Activated CD4-positive, alpha-beta memory T cell treated with anti-CD3 and anti-CD28 coated beads, Interleukin-2, amount 10 ng/mL, durations not matched to agents 7 days and 5 days (primary cell): ENCODE measurements around the gene PDE1A. TPM values are rescaled to one million over a fixed set of nuclear protein-coding genes. Genes with fewer than 3 reads are reported as not detected.
"Not testable (repeated sequence)": the region's sequence is repeated elsewhere in the genome, so short reads cannot be mapped to it uniquely, and the experiment has no call there.

Source experiments
- CTCF ChIA-PET: fragments of 350-600 bp; sonication (Branson Sonifier 250); formaldehyde crosslinking; loops from one replicate; lab custom pipeline; 2021; ENCODE audit warnings: antibody characterized with exemption, inconsistent platforms; lab: Charles Lee
- POLR2A ChIA-PET: fragments of 350-600 bp; sonication (Branson Sonifier 250); formaldehyde crosslinking; loops from one replicate; lab custom pipeline; 2021; ENCODE audit warnings: antibody characterized with exemption; lab: Charles Lee
- DNase-seq: peaks from one replicate; pipeline ENCODE4 v3.0.0-alpha.2; 2020
- H3K27ac Mint-ChIP-seq: one replicate; pipeline ENCODE4 v1.8.0; 2021; ENCODE audit warnings: mild to moderate bottlenecking, mixed read lengths
- H3K27me3 Mint-ChIP-seq: one replicate; pipeline ENCODE4 v1.8.0; 2021; ENCODE audit warnings: mixed read lengths
- H3K36me3 Mint-ChIP-seq: one replicate; pipeline ENCODE4 v1.8.0; 2021; ENCODE audit warnings: low read depth, mixed read lengths
- H3K4me1 Mint-ChIP-seq: one replicate; pipeline ENCODE4 v1.8.0; 2021; ENCODE audit warnings: mixed read lengths
- H3K4me3 Mint-ChIP-seq: one replicate; pipeline ENCODE4 v1.8.0; 2021; ENCODE audit warnings: mild to moderate bottlenecking, mixed read lengths
- H3K9me3 Mint-ChIP-seq: one replicate; pipeline ENCODE4 v1.8.0; 2021; ENCODE audit warnings: mixed read lengths
- total RNA-seq, 2 experiments: library from RNA; stranded (reverse); gene quantifications; one replicate each; pipeline ENCODE4 v1.2.3, GENCODE V29; 2021

PDE1A gene
- total RNA-seq, 2 experiments from 2014 or later, result not detected

GRCh38 chr2:182393270-182393760 lies 33.5 kb downstream of the PDE1A start:
- no peaks in the 10 kb centered on the region for H3K4me1 Mint-ChIP-seq
- H3K27me3 Mint-ChIP-seq, result no peaks in the 10 kb centered on the region
- ChIA-PET POLR2A (no interaction called here), CTCF (no interaction called here)
- H3K27ac Mint-ChIP-seq, result no peak overlapping the region
- H3K4me3 Mint-ChIP-seq, result no peak overlapping the region
- no peak for DNase-seq
- no peaks in the 10 kb centered on the region for H3K36me3 Mint-ChIP-seq
- no peaks in the 10 kb centered on the region for H3K9me3 Mint-ChIP-seq

- H3K4me3 Mint-ChIP-seq, result no peak overlapping the region
- H3K27ac Mint-ChIP-seq, result no peak overlapping the region
- no peaks in the 10 kb centered on the region for H3K36me3 Mint-ChIP-seq
- CTCF ChIA-PET, result no interaction called here
- DNase-seq, result no peak
- no peaks in the 10 kb centered on the region for H3K27me3 Mint-ChIP-seq
- POLR2A ChIA-PET, result no interaction called here
- no peaks in the 10 kb centered on the region for H3K9me3 Mint-ChIP-seq
- no peaks in the 10 kb centered on the region for H3K4me1 Mint-ChIP-seq
Observed at GRCh38 chr2:182391443-182391842, 35.4 kb downstream of the PDE1A start.

- H3K9me3 Mint-ChIP-seq, DNase-seq, H3K36me3 Mint-ChIP-seq, H3K27ac Mint-ChIP-seq, CTCF ChIA-PET, H3K27me3 Mint-ChIP-seq, POLR2A ChIA-PET, H3K4me1 Mint-ChIP-seq, H3K4me3 Mint-ChIP-seq: not testable (repeated sequence)
Observed at GRCh38 chr2:182386267-182386880, 40.5 kb downstream of the PDE1A start.

- DNase-seq, result no peak
- no peaks in the 10 kb centered on the region for H3K27me3 Mint-ChIP-seq
- H3K4me1 Mint-ChIP-seq, result no peaks in the 10 kb centered on the region
- H3K36me3 Mint-ChIP-seq, result no peaks in the 10 kb centered on the region
- H3K27ac Mint-ChIP-seq, result no peak overlapping the region
- POLR2A ChIA-PET, result no interaction called here
- CTCF ChIA-PET, result no interaction called here
- peaks cover 8% of the 10 kb centered on the region for H3K9me3 Mint-ChIP-seq
- no peak overlapping the region for H3K4me3 Mint-ChIP-seq
Observed at GRCh38 chr2:182384860-182385259, 42.0 kb downstream of the PDE1A start.

- Mint-ChIP-seq H3K36me3 (no peaks in the 10 kb centered on the region), H3K4me3 (no peak overlapping the region), H3K27ac (no peak overlapping the region), H3K27me3 (no peaks in the 10 kb centered on the region), H3K9me3 (peaks cover 13% of the 10 kb centered on the region), H3K4me1 (no peaks in the 10 kb centered on the region)
- DNase-seq, result no peak
- CTCF ChIA-PET, result no interaction called here
- POLR2A ChIA-PET, result no interaction called here
Observed at GRCh38 chr2:182381225-182381624, 45.6 kb downstream of the PDE1A start.

GRCh38 chr2:182379241-182379640 lies 47.6 kb downstream of the PDE1A start:
- Mint-ChIP-seq H3K36me3 (no peaks in the 10 kb centered on the region), H3K27ac (no peak overlapping the region), H3K9me3 (peaks cover 10% of the 10 kb centered on the region), H3K4me1 (no peaks in the 10 kb centered on the region), H3K27me3 (no peaks in the 10 kb centered on the region), H3K4me3 (no peak overlapping the region)
- DNase-seq, result no peak
- ChIA-PET POLR2A (no interaction called here), CTCF (no interaction called here)

GRCh38 chr2:182378759-182379158 lies 48.1 kb downstream of the PDE1A start:
- no peaks in the 10 kb centered on the region for H3K27me3 Mint-ChIP-seq
- no peak overlapping the region for H3K27ac Mint-ChIP-seq
- ChIA-PET CTCF (no interaction called here), POLR2A (no interaction called here)
- H3K9me3 Mint-ChIP-seq, result peaks cover 10% of the 10 kb centered on the region
- H3K36me3 Mint-ChIP-seq, result no peaks in the 10 kb centered on the region
- H3K4me1 Mint-ChIP-seq, result no peaks in the 10 kb centered on the region
- H3K4me3 Mint-ChIP-seq, result no peak overlapping the region
- DNase-seq, result no peak

- no peak overlapping the region for H3K27ac Mint-ChIP-seq
- H3K4me3 Mint-ChIP-seq, result no peak overlapping the region
- POLR2A ChIA-PET, result no interaction called here
- no peaks in the 10 kb centered on the region for H3K36me3 Mint-ChIP-seq
- peaks cover 12% of the 10 kb centered on the region for H3K9me3 Mint-ChIP-seq
- H3K27me3 Mint-ChIP-seq, result no peaks in the 10 kb centered on the region
- no peaks in the 10 kb centered on the region for H3K4me1 Mint-ChIP-seq
- CTCF ChIA-PET, result no interaction called here
- DNase-seq, result no peak
Observed at GRCh38 chr2:182377467-182377866, 49.4 kb downstream of the PDE1A start.

GRCh38 chr2:182375862-182376261 lies 51.0 kb downstream of the PDE1A start:
- no peak for DNase-seq
- ChIA-PET POLR2A (no interaction called here), CTCF (no interaction called here)
- Mint-ChIP-seq H3K4me1 (no peaks in the 10 kb centered on the region), H3K4me3 (no peak overlapping the region), H3K27me3 (no peaks in the 10 kb centered on the region), H3K9me3 (peaks cover 12% of the 10 kb centered on the region), H3K36me3 (no peaks in the 10 kb centered on the region), H3K27ac (no peak overlapping the region)

GRCh38 chr2:182372661-182373060 lies 54.2 kb downstream of the PDE1A start:
- no peak for DNase-seq
- Mint-ChIP-seq H3K4me1 (no peaks in the 10 kb centered on the region), H3K27ac (no peak overlapping the region), H3K4me3 (no peak overlapping the region), H3K9me3 (peaks cover 12% of the 10 kb centered on the region), H3K27me3 (no peaks in the 10 kb centered on the region), H3K36me3 (no peaks in the 10 kb centered on the region)
- CTCF ChIA-PET, result no interaction called here
- POLR2A ChIA-PET, result no interaction called here

- Mint-ChIP-seq H3K4me3 (no peak overlapping the region), H3K27ac (no peak overlapping the region), H3K9me3 (peaks cover 2% of the 10 kb centered on the region), H3K36me3 (no peaks in the 10 kb centered on the region), H3K4me1 (no peaks in the 10 kb centered on the region), H3K27me3 (no peaks in the 10 kb centered on the region)
- ChIA-PET POLR2A (no interaction called here), CTCF (no interaction called here)
- DNase-seq, result no peak
Observed at GRCh38 chr2:182368996-182369395, 57.8 kb downstream of the PDE1A start.

GRCh38 chr2:182368446-182368845 lies 58.4 kb downstream of the PDE1A start:
- no peaks in the 10 kb centered on the region for H3K36me3 Mint-ChIP-seq
- no peaks in the 10 kb centered on the region for H3K4me1 Mint-ChIP-seq
- peaks cover 2% of the 10 kb centered on the region for H3K9me3 Mint-ChIP-seq
- POLR2A ChIA-PET, result no interaction called here
- no peaks in the 10 kb centered on the region for H3K27me3 Mint-ChIP-seq
- H3K27ac Mint-ChIP-seq, result no peak overlapping the region
- no peak for DNase-seq
- CTCF ChIA-PET, result no interaction called here
- H3K4me3 Mint-ChIP-seq, result no peak overlapping the region

- no peak for DNase-seq
- Mint-ChIP-seq H3K36me3 (no peaks in the 10 kb centered on the region), H3K27me3 (no peaks in the 10 kb centered on the region), H3K4me3 (no peak overlapping the region), H3K27ac (no peak overlapping the region), H3K4me1 (no peaks in the 10 kb centered on the region), H3K9me3 (no peaks in the 10 kb centered on the region)
- ChIA-PET POLR2A (no interaction called here), CTCF (no interaction called here)
Observed at GRCh38 chr2:182367401-182367800, 59.4 kb downstream of the PDE1A start.

- CTCF ChIA-PET, result no interaction called here
- Mint-ChIP-seq H3K36me3 (no peaks in the 10 kb centered on the region), H3K4me3 (no peak overlapping the region), H3K9me3 (no peaks in the 10 kb centered on the region), H3K27me3 (no peaks in the 10 kb centered on the region), H3K4me1 (no peaks in the 10 kb centered on the region), H3K27ac (no peak overlapping the region)
- POLR2A ChIA-PET, result no interaction called here
- DNase-seq, result no peak
Observed at GRCh38 chr2:182366628-182367027, 60.2 kb downstream of the PDE1A start.
